T-helper 1 cell treated with Interleukin-12 subunit alpha and Interleukin-12 subunit beta and Interleukin-4 antibody, amounts not matched to agents 30 μg/mL and 1 μg/mL, for 36 hours (primary cell): ENCODE data around the gene SEMG2.

Experiments
- H3K27ac Mint-ChIP-seq: one replicate; pipeline ENCODE4 v1.8.0; 2021; ENCODE audit warnings: mild to moderate bottlenecking, mixed read lengths
- H3K27me3 Mint-ChIP-seq: one replicate; pipeline ENCODE4 v1.8.0; 2021; ENCODE audit warnings: low read depth, mixed read lengths
- H3K36me3 Mint-ChIP-seq: one replicate; pipeline ENCODE4 v1.8.0; 2021; ENCODE audit warnings: low read depth, mixed read lengths
- H3K4me1 Mint-ChIP-seq: one replicate; pipeline ENCODE4 v1.8.0; 2021; ENCODE audit warnings: low read depth, mixed read lengths
- H3K4me3 Mint-ChIP-seq: one replicate; pipeline ENCODE4 v1.8.0; 2021; ENCODE audit warnings: mild to moderate bottlenecking, moderate library complexity, mixed read lengths
- H3K9me3 Mint-ChIP-seq: one replicate; pipeline ENCODE4 v1.8.0; 2021; ENCODE audit warnings: mixed read lengths

SEMG2 gene

GRCh38 chr20:45221076-45221475 lies at the start of gene SEMG2:
Gene SEMG2, plus strand, starts transcription at chr20:45221373. Its CDS starts 17 bp downstream, at chr20:45221390.
- Mint-ChIP-seq H3K4me1 (no peaks in the 10 kb centered on the region), H3K9me3 (no peaks in the 10 kb centered on the region), H3K27ac (no peak within 1 kb of the TSS), H3K27me3 (peaks cover 43% of the 10 kb centered on the region), H3K36me3 (no peaks in the 10 kb centered on the region), H3K4me3 (no peak within 1 kb of the TSS)

- no peak overlapping the region for H3K4me3 Mint-ChIP-seq
- H3K27me3 Mint-ChIP-seq = peaks cover 20% of the 10 kb centered on the region
- H3K4me1 Mint-ChIP-seq = no peaks in the 10 kb centered on the region
- H3K9me3 Mint-ChIP-seq = no peaks in the 10 kb centered on the region
- no peak overlapping the region for H3K27ac Mint-ChIP-seq
- H3K36me3 Mint-ChIP-seq = no peaks in the 10 kb centered on the region
Measured at GRCh38 chr20:45173522-45173921, 47.7 kb upstream of the SEMG2 start.

DNA sequence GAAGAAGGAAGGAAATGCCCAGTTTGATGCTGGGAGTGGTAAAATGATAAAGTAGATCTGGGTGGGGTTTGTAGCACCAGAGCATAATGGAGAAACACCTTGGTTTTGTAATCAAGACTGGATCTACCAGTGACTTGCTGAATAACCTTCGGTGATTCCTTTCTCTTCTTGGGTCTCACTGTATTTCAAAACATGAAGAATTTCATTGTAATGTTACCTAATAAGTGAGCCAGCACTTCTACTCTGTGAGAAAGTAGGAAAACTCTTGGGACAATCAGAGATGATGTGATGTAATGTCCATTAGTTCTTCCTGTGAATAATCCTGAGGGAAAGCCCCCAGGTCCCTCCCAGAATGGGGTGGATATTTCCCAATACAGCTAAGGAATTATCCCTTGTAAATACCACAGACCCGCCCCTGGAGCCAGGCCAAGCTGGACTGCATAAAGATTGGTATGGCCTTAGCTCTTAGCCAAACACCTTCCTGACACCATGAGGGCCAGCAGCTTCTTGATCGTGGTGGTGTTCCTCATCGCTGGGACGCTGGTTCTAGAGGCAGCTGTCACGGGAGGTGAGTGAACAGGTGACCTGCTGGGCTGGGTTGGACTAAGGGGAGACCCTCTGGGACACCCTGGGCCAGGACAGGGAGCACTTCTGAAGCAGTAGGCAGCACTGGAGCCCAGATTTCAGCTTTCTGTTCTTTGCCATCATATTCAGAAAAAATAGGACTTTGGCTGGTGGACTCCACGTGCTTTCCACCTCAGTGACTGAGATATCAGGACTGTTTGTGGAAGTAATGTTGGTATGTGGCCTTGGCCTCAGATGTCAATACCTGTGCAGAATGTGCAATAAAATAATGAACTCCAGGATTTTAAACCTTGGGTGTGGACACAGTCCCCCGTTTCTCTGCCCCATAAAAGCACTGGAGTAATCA lies 46.5 kb upstream of the SEMG2 start, which contains the start of gene PI3:
PI3 (plus strand) TSS at position 469 of the 931 bp plus-strand sequence; CDS start at position 490, 21 bp downstream.
- Mint-ChIP-seq H3K9me3 (no peaks in the 10 kb centered on the region), H3K27ac (no peak within 1 kb of the TSS), H3K4me3 (no peak within 1 kb of the TSS), H3K27me3 (peaks cover 26% of the 10 kb centered on the region), H3K4me1 (peaks cover 1% of the 10 kb centered on the region), H3K36me3 (no peaks in the 10 kb centered on the region)

- peaks cover 3% of the 10 kb centered on the region for H3K4me1 Mint-ChIP-seq
- H3K4me3 Mint-ChIP-seq = no peak overlapping the region
- no peaks in the 10 kb centered on the region for H3K36me3 Mint-ChIP-seq
Measured at GRCh38 chr20:45176526-45177267, 44.5 kb upstream of the SEMG2 start.

GRCh38 chr20:45179166-45179565 lies 42.0 kb upstream of the SEMG2 start:
- no peak overlapping the region for H3K27ac Mint-ChIP-seq
- H3K36me3 Mint-ChIP-seq = no peaks in the 10 kb centered on the region
- peaks cover 3% of the 10 kb centered on the region for H3K4me1 Mint-ChIP-seq
- no peaks in the 10 kb centered on the region for H3K9me3 Mint-ChIP-seq
- no peak overlapping the region for H3K4me3 Mint-ChIP-seq
- peaks cover 6% of the 10 kb centered on the region for H3K27me3 Mint-ChIP-seq

More at GRCh38 chr20:45176526-45177267, 44.5 kb upstream of the SEMG2 start:
- Mint-ChIP-seq H3K9me3 (no peaks in the 10 kb centered on the region), H3K27ac (no peak overlapping the region), H3K27me3 (peaks cover 15% of the 10 kb centered on the region)

GRCh38 chr20:45181639-45182038 lies 39.5 kb upstream of the SEMG2 start:
- Mint-ChIP-seq H3K4me3 (no peak overlapping the region), H3K9me3 (no peaks in the 10 kb centered on the region), H3K36me3 (no peaks in the 10 kb centered on the region), H3K27me3 (peaks cover 18% of the 10 kb centered on the region), H3K4me1 (peaks cover 3% of the 10 kb centered on the region), H3K27ac (no peak overlapping the region)

- H3K4me3 Mint-ChIP-seq = no peak overlapping the region
- peaks cover 3% of the 10 kb centered on the region for H3K4me1 Mint-ChIP-seq
- no peaks in the 10 kb centered on the region for H3K36me3 Mint-ChIP-seq
- H3K9me3 Mint-ChIP-seq = no peaks in the 10 kb centered on the region
- H3K27ac Mint-ChIP-seq = no peak overlapping the region
- peaks cover 20% of the 10 kb centered on the region for H3K27me3 Mint-ChIP-seq
Measured at GRCh38 chr20:45183084-45183483, 38.1 kb upstream of the SEMG2 start.

DNA sequence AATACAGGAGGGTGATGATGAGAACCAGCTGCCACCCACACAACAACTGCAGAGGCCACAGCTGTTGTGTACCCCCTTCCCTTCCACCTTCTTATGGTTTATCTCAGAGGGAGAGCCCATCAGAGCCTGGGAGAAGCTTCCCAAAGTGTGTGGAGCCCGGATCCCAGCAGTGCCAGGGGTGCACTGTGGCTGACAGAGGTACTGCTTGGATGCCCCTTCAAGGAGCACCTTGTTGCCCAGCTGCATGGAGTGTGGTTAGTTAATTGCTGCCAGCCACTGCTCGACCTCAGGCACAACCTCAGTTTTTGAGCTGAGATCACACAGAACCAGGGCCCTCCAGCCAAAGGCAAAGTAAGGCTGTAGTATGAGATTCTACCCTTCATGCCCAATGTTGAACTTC lies 33.5 kb upstream of the SEMG2 start:
- H3K4me3 Mint-ChIP-seq = no peak overlapping the region
- peaks cover 21% of the 10 kb centered on the region for H3K27me3 Mint-ChIP-seq
- H3K27ac Mint-ChIP-seq = no peak overlapping the region
- H3K36me3 Mint-ChIP-seq = no peaks in the 10 kb centered on the region
- H3K9me3 Mint-ChIP-seq = no peaks in the 10 kb centered on the region
- H3K4me1 Mint-ChIP-seq = no peaks in the 10 kb centered on the region

DNA sequence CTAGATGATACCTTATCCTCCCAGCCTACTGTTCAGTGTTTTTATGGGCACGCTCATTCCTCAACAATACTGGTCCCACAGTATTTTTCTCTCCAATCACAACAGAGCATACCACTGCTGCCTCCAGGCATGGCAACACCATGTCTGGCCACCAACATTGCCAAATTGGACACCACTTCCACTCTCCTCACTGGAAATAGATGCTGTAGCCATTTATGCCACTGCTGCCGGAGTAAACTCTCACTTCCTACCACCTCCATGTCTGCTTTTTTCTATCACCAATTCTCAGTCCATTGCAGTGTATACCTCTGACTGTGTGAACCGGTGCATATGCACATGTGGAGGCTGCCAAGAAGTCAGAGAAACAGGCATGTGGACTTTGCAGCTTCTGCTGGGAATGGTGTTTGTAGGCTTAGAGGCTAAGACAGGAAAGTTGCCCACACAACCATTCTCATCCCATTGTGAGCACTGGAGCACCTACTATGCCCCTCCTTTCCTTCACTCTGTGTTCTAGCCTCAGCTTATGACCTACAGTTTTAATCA lies 32.0 kb upstream of the SEMG2 start:
- H3K4me3 Mint-ChIP-seq = no peak overlapping the region
- no peaks in the 10 kb centered on the region for H3K36me3 Mint-ChIP-seq
- H3K27me3 Mint-ChIP-seq = peaks cover 22% of the 10 kb centered on the region
- no peak overlapping the region for H3K27ac Mint-ChIP-seq
- H3K9me3 Mint-ChIP-seq = no peaks in the 10 kb centered on the region
- no peaks in the 10 kb centered on the region for H3K4me1 Mint-ChIP-seq

GRCh38 chr20:45189861-45190260 lies 31.3 kb upstream of the SEMG2 start:
- Mint-ChIP-seq H3K27me3 (peaks cover 18% of the 10 kb centered on the region), H3K4me1 (no peaks in the 10 kb centered on the region), H3K9me3 (no peaks in the 10 kb centered on the region), H3K27ac (no peak overlapping the region), H3K36me3 (no peaks in the 10 kb centered on the region), H3K4me3 (no peak overlapping the region)

DNA sequence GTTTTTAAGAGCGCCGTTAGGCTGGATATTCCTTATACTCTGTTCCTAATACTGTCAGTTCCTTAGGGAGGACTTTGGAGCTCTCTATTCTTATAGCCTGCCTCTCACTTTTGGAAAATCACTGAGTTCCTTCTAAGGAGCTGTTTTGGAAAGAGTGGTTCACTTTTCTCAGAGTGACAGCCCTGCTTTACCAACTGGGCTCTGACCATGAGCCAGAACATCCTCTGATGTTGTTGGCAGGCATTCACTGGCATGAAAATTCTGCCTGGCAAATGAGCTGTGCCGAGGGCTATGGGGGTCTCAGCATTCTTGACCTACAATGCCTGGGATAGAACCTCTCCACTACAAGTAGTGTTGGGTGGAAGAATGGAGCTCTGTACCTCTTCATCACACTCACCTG lies 29.2 kb upstream of the SEMG2 start:
- no peak overlapping the region for H3K27ac Mint-ChIP-seq

DNA sequence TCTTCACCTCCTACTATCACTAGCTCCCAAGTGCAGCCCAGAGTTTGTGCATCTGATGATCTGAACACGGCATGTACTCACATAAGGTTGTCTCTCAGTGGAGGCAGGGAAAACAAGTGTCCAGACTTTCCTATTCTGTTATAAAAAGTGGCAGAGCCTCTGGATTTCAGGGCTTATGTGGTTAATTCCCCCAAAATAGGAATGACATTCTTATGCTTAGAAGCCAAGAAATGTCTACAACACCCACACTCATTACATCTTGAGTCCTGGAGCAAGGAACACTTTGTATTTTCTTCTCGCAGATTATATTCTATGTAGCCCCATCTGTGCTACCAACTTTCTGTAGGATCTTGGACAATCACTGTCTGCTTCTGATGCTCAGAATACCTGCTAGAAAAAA lies 27.8 kb upstream of the SEMG2 start:
- Mint-ChIP-seq H3K9me3 (no peaks in the 10 kb centered on the region), H3K4me1 (no peaks in the 10 kb centered on the region), H3K27me3 (peaks cover 9% of the 10 kb centered on the region), H3K4me3 (no peak overlapping the region), H3K36me3 (no peaks in the 10 kb centered on the region), H3K27ac (no peak overlapping the region)

More for the DNA sequence above, 29.2 kb upstream of the SEMG2 start:
- no peak overlapping the region for H3K4me3 Mint-ChIP-seq
- H3K9me3 Mint-ChIP-seq = no peaks in the 10 kb centered on the region
- peaks cover 9% of the 10 kb centered on the region for H3K27me3 Mint-ChIP-seq
- no peaks in the 10 kb centered on the region for H3K4me1 Mint-ChIP-seq
- no peaks in the 10 kb centered on the region for H3K36me3 Mint-ChIP-seq

DNA sequence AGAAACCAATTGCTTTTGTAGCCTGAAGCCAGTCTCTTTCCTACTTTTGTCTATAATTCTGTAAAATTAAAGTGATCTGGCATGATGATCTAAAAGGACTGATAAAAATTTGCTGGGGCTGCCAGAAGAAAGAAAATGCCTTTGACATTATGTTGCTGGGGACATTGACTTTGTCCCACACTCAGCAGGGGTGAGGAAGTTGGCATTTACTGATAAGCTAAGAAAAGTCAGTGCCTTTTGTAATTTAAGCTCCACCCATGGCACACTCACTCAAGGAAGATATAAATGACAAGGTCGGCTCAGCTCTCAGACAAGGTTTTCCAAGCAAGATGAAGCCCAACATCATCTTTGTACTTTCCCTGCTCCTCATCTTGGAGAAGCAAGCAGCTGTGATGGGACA lies 14.4 kb upstream of the SEMG2 start, which contains the start of gene SEMG1:
SEMG1 (plus strand) TSS at position 309 of the 400 bp plus-strand sequence; CDS start at position 330, 21 bp downstream.
- Mint-ChIP-seq H3K9me3 (no peaks in the 10 kb centered on the region), H3K36me3 (no peaks in the 10 kb centered on the region), H3K27ac (no peak within 1 kb of the TSS), H3K27me3 (peaks cover 33% of the 10 kb centered on the region), H3K4me1 (no peaks in the 10 kb centered on the region), H3K4me3 (no peak within 1 kb of the TSS)

DNA sequence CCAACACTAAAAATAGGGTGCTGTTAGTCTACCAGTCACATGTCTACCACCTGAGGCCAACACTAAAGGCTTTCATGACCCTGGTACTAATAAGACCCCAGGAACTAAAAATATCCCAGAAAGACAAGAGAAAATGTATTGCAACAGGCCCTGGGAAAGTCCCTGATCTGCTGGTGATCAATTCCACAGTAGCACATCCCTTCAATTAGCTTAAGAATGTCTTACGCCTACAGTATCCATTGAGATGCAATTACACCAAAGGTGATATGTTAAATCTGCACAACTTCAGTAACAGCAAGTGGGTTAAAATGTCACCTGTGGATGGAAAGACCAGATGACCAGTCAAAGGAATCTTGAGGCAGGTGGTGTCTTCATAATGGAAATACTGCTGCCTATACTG lies 11.2 kb upstream of the SEMG2 start:
- H3K4me1 Mint-ChIP-seq = no peaks in the 10 kb centered on the region
- no peaks in the 10 kb centered on the region for H3K36me3 Mint-ChIP-seq
- no peak overlapping the region for H3K27ac Mint-ChIP-seq

More for the DNA sequence above, 11.2 kb upstream of the SEMG2 start:
- Mint-ChIP-seq H3K4me3 (no peak overlapping the region), H3K9me3 (no peaks in the 10 kb centered on the region), H3K27me3 (peaks cover 33% of the 10 kb centered on the region)
